Measurements from ENCODE around the gene ZDHHC14. TPM values are rescaled to one million over a fixed set of nuclear protein-coding genes. Genes with fewer than 3 reads are reported as not detected.

ZDHHC14 gene
- total RNA-seq, 4 donors from 2014 or later: 6.2 to 20.6 (median 15.1) TPM

DNA sequence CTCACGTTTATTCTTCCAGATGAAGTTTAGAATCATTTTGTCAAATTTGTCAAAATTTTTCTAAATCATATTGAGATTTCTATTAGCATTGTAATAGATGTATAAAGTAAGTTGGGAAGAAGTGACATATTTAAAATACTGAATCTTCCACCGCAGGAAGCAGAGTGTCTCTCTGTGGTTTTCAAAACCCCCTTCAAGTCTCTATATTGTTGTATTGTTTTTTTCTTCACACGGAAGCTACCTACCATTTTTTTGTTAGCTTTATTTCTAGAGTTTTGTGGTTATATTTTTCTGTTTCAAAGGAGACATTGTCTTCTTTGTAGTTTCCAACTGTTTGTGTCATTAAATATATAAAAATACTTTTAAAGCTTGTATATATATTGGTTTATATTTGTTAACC is 188.6 kb downstream of the ZDHHC14 start:
- H3K4me1 ChIP-seq: no peaks in the 10 kb centered on the region
- H3K36me3 ChIP-seq: no peaks in the 10 kb centered on the region
- H3K27ac ChIP-seq: no peak overlapping the region
- H3K4me3 ChIP-seq (replicated peaks in 1 of 3): no peak overlapping the region
- 72 to 84% methylated on average over 3 of the region's 3 CpGs for WGBS, 2 donors
- TF ChIP-seq, protein P1, sequence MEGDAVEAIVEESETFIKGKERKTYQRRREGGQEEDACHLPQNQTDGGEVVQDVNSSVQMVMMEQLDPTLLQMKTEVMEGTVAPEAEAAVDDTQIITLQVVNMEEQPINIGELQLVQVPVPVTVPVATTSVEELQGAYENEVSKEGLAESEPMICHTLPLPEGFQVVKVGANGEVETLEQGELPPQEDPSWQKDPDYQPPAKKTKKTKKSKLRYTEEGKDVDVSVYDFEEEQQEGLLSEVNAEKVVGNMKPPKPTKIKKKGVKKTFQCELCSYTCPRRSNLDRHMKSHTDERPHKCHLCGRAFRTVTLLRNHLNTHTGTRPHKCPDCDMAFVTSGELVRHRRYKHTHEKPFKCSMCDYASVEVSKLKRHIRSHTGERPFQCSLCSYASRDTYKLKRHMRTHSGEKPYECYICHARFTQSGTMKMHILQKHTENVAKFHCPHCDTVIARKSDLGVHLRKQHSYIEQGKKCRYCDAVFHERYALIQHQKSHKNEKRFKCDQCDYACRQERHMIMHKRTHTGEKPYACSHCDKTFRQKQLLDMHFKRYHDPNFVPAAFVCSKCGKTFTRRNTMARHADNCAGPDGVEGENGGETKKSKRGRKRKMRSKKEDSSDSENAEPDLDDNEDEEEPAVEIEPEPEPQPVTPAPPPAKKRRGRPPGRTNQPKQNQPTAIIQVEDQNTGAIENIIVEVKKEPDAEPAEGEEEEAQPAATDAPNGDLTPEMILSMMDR (IDR thresholded peaks at IDR 0.05): no peak
- TF ChIP-seq POLR2A (IDR thresholded peaks at IDR 0.05): no peak
- intact Hi-C loops (cut with DNase I): no loop called here
- no peak for DNase-seq
- H3K9me3 ChIP-seq: no peaks in the 10 kb centered on the region
- H3K27me3 ChIP-seq: no peaks in the 10 kb centered on the region

DNA sequence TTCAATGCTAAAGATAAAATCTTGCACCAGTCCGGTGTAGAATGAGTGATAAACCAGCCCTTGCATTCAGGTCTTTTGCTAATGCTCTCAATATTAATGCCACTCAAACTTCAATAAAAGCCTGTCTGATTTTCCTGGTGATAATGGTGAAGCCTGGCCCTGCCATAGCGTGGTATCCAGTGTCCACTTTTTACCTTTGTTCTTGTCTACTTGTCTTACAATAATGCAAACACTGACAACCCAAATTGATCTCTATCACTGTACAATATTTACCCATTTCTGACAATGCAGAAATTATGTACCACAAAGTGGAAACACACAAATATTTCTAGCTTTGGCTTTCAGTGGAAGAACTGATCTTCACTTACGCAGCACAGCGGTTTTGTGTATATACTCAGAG is 189.1 kb downstream of the ZDHHC14 start:
- intact Hi-C loops (cut with DNase I): no loop called here
- WGBS, 2 donors: 93 to 94% methylated on average over 4 of the region's 4 CpGs
- no peak for TF ChIP-seq POLR2A (IDR thresholded peaks at IDR 0.05)
- TF ChIP-seq, protein P1 (IDR thresholded peaks at IDR 0.05): no peak
- H3K27me3 ChIP-seq: no peaks in the 10 kb centered on the region
- no peak overlapping the region for H3K4me3 ChIP-seq (replicated peaks in 1 of 3)
- H3K4me1 ChIP-seq: no peaks in the 10 kb centered on the region
- no peaks in the 10 kb centered on the region for H3K36me3 ChIP-seq
- no peak for DNase-seq
- no peak overlapping the region for H3K27ac ChIP-seq
- H3K9me3 ChIP-seq: no peaks in the 10 kb centered on the region

DNA sequence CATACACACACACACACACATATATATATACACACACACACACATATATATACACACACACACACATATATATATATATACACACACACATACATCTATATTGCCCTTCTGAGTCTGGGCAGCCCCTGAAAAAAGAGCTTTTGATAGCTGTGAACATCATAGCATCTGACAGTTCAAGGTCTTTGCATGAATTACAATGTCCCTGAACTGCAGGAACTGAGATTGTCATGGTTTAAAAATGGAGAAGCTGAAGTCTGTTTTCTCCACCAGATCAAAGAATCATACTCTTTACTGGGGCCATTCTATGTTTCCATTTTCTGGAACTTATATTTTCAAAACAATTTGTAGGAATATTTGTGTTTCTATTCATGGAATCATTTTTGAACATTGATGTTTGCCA is 189.8 kb downstream of the ZDHHC14 start:
- H3K36me3 ChIP-seq: no peaks in the 10 kb centered on the region
- no peak overlapping the region for H3K4me3 ChIP-seq (replicated peaks in 1 of 3)
- DNase-seq: no peak
- H3K4me1 ChIP-seq: no peaks in the 10 kb centered on the region
- no peaks in the 10 kb centered on the region for H3K9me3 ChIP-seq
- intact Hi-C loops (cut with DNase I): no loop called here
- TF ChIP-seq, protein P1 (IDR thresholded peaks at IDR 0.05): no peak
- no peak for TF ChIP-seq POLR2A (IDR thresholded peaks at IDR 0.05)
- H3K27me3 ChIP-seq: no peaks in the 10 kb centered on the region
- no peak overlapping the region for H3K27ac ChIP-seq

DNA sequence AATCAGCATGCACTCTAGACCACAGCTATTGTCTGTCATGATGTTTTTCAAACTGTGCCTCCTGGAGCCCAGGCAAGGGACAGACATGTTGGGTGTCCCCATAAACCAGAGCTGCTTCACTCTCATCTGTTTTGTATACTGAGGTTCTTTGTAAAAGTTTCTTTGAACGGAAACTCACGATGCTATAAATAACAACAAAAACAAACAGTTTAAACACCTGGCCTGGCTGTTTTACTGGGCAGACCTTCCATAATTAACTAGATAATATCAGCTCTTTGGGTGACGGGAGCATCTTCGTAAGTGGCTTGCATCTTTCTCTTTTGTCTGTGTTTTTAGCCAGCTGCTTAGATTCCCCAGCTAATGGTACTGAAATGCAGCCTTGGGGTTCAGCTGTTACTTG is 190.3 kb downstream of the ZDHHC14 start:
- no peaks in the 10 kb centered on the region for H3K9me3 ChIP-seq
- no peak for TF ChIP-seq POLR2A (IDR thresholded peaks at IDR 0.05)
- TF ChIP-seq, protein P1 (IDR thresholded peaks at IDR 0.05): no peak
- H3K4me1 ChIP-seq: no peaks in the 10 kb centered on the region

DNA sequence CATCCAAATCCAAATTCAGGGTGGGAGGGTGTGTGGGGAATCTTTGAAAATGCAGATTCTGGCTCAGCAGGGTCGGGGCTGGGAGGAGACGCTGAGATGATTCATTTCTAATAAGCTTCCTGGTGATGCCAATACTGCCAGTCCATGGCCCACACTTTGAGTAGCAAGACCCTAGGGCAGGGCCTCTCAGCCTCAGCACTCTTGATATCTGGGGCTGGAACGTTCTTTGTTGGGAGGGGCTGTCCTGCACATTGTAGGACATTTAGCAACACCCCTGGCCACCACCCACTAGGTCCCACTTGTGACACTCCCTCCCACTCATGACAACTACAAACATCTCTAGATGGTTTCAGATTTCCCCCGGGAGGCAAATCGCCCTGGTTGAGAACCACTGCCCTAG is 191.0 kb downstream of the ZDHHC14 start:
- no peaks in the 10 kb centered on the region for H3K36me3 ChIP-seq
- TF ChIP-seq, protein P1 (IDR thresholded peaks at IDR 0.05): no peak
- no peak for TF ChIP-seq POLR2A (IDR thresholded peaks at IDR 0.05)
- no peak overlapping the region for H3K4me3 ChIP-seq (replicated peaks in 1 of 3)
- no peaks in the 10 kb centered on the region for H3K9me3 ChIP-seq
- WGBS, 2 donors: 94 to 96% methylated on average over 5 of the region's 5 CpGs
- DNase-seq: no peak
- no peaks in the 10 kb centered on the region for H3K27me3 ChIP-seq
- intact Hi-C loops (cut with DNase I): no loop called here
- H3K4me1 ChIP-seq: no peaks in the 10 kb centered on the region
- H3K27ac ChIP-seq: no peak overlapping the region

More for the DNA sequence above, 190.3 kb downstream of the ZDHHC14 start:
- Histone ChIP-seq H3K27me3 (no peaks in the 10 kb centered on the region), H3K4me3 (replicated peaks in 1 of 3) (no peak overlapping the region), H3K27ac (no peak overlapping the region), H3K36me3 (no peaks in the 10 kb centered on the region)
- DNase-seq: no peak
- intact Hi-C loops (cut with DNase I): no loop called here
- WGBS, 2 donors: 72 to 73% methylated on average over 4 of the region's 4 CpGs

Measured in thyroid gland (tissue), 4 donors.